Measurements from ENCODE around the gene PCDHA1.

The PCDHA1 gene

DNA sequence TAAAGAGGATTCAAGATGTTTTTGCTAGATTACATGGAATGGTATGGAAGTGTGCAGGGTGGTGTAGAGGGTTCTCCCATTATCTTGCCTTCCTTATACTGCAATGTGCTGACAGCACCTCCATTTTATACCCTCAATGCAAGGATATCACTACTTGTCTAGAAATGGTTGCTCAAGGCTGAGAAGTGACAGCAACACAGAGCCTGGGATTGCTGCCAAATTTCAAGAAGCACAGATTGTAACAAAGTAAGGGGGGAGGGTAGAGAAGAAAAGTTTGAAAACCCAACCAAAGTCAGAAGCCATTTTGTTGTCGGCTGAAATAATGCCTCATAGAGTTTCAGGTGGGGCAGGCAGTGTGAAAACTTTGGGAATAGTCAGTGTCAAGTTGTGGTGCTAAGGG is 210.1 kb downstream of the PCDHA1 start:
- no peak for DNase-seq

- no peak for DNase-seq
Measured at GRCh38 chr5:140998921-140999410, 213.0 kb downstream of the PCDHA1 start.

- no peak for DNase-seq
Measured at GRCh38 chr5:141001446-141001843, 215.5 kb downstream of the PCDHA1 start.

- DNase-seq = no peak
Measured at GRCh38 chr5:141001844-141002604, 216.1 kb downstream of the PCDHA1 start.

DNA sequence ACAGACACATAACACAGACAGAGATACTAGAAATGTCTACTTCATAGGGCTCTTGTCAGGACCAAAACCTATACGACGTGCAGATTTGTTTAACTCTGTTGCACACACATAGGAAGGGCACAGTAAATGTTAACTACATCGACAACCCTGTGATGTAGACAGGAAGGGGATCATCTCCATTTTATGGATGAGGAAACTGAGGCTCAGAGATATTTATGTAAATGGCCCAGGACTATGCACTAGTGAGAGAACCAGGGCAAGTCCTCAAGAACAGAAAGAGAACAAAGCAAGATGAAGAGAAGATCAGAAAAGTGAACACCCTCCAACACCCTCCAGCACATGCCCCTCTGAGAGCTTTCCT is 216.6 kb downstream of the PCDHA1 start:
- no peak for DNase-seq

DNA sequence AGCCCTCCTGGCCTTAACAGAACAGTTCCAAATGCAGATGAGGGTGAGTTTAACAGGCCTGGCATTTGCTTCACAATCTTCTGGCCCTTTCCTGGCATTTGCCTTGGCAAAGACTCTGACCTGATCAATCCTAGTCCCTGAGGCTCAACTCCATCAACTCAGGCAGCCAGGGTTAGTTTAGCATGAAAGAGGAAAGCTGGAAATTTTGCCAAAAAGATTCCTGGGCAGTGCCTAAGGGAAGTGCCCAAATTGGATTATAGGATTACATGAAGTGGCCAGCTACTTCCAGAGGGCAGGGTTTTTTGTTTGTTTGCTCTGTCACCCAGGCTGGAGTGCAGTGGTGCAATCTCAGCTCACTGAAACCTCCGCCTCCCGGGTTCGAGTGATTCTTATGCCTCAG is 217.1 kb downstream of the PCDHA1 start:
- DNase-seq = no peak

GRCh38 chr5:141003791-141004611 is 218.1 kb downstream of the PCDHA1 start:
- no peak for DNase-seq

GRCh38 chr5:141007791-141008190 is 221.9 kb downstream of the PCDHA1 start:
- no peak for DNase-seq

GRCh38 chr5:141010047-141010793 is 224.3 kb downstream of the PCDHA1 start:
- DNase-seq = no peak

GRCh38 chr5:141017943-141018342 is 232.0 kb downstream of the PCDHA1 start:
- DNase-seq = no peak

- no peak for DNase-seq
Measured at GRCh38 chr5:141022384-141022783, 236.4 kb downstream of the PCDHA1 start.

- DNase-seq = no peak
Measured at GRCh38 chr5:141031006-141031405, 245.1 kb downstream of the PCDHA1 start.

- DNase-seq = no peak
Measured at GRCh38 chr5:141032626-141033025, 246.7 kb downstream of the PCDHA1 start.

DNA sequence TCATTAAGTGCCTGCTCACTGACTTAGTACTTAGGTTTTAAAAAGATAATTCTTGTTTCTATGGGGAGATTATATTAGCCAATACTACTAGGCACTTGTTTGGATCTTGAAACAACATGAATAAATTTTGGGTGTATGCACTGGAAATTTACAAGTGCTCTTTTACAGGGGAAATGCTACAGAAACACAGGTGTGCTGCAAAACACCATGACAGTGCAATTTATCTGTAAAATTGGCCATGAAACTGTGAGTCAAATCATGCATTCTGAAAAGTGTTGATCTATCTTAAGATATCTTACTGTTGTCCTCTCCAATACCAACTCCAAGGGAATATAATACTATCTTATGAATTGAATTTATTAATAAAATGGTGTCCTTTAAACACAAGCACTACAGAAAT is 253.1 kb downstream of the PCDHA1 start:
- DNase-seq = no peak

GRCh38 chr5:141039517-141039916 is 253.6 kb downstream of the PCDHA1 start:
- DNase-seq = no peak

- DNase-seq = no peak
Measured at GRCh38 chr5:141040093-141040770, 254.3 kb downstream of the PCDHA1 start.

DNA sequence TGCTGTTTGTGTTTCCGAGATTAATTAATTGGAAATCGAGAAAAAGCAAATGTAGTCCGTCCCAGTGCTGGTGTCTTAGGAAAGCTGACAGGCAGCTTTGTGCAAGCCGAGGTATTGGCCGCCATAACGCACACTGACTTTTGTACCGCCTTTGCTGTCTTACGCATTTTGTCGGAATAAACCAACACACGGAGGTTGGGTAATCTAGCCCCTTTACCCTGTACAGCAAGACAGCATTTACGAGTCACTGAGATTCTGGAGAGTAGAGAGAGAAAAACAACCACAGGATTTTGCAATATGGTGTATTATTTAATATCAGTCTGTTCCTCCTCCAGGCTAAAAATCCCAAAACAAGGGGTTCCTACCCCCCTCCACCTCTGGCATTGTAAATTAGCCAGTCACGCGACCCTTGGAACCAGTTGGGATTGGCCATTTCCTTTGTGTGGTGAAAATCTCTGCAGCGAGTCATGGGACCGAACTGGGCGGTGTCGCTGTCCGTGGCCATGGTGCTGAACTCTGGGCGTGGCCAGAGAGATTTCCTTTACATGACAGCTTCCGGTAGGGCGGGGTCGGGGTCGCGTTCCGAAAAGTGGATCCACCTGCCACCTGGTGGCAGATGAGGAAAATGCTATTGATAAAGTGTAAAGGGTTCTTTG is 255.0 kb downstream of the PCDHA1 start:
- no peak for DNase-seq

GRCh38 chr5:141041427-141041785 is 255.5 kb downstream of the PCDHA1 start:
- no peak for DNase-seq

- no peak for DNase-seq
Measured at GRCh38 chr5:141042555-141042954, 256.6 kb downstream of the PCDHA1 start.

DNA sequence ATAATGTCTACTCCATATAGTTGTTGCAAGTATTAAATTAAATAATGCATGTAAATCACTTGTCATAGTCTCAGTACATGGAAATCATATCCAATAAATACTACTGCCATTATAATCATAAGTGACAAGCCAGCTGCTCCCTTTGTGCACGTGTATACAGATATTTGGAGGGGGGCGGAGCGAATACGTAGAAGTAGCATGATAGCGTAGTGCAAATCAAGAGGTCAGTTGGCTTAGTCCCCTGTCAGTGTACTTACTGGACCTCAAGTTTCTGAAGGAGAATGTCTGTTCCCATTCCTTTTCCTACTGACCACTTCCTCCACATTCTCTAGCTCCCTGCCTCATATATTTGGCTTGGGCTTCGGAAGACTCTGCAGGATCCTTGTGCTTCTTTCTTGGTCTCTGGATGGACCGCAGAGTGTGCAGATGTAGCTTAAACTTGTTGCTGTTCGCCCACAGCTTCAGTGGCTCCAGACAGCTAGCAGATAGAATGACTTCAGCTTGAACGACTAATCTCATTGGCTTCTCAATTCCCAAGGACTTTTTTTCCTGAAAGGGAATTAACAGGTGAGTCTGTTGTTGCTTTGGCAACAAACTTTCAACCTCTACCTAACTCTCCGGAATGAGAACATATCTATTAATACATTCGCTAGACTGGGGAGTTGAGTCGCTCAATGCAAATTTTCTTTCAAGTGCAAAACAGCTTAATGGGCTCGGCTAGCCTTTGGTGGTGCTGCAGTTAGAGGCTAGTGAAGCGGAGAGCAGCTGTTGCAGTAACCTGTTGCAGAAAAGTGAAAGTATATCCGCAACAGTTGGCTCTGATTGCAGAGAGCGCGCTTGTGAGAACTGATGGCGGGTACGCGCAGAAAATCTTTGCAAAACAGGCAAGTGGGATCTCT is 264.9 kb downstream of the PCDHA1 start, which contains the start of gene PCDHB1:
Gene PCDHB1, plus strand, starts transcription at position 753 of the 899 bp plus-strand sequence. Its CDS starts 97 bp downstream, at position 850.
- no peak for DNase-seq

- no peak for DNase-seq
Measured at GRCh38 chr5:141051521-141051866, 265.6 kb downstream of the PCDHA1 start.
